IPS DF 4.7 (cell line): Measurements from ENCODE around the gene AGTR1.
"Not testable (repeated sequence)": the region's sequence is repeated elsewhere in the genome, so short reads cannot be mapped to it uniquely, and the experiment has no call there.

Experiments used
- DNase-seq: peaks from one replicate; pipeline ENCODE4 v3.0.0-alpha.2; 2013; ENCODE audit warnings: low spot score; ENCODE audit errors: extremely low read depth

The AGTR1 gene

GRCh38 chr3:148718982-148719862, 21.5 kb downstream of the AGTR1 start:
- no peak for DNase-seq

- DNase-seq, result no peak
Observed at GRCh38 chr3:148720873-148721272, 23.2 kb downstream of the AGTR1 start.

GRCh38 chr3:148723631-148724030, 25.9 kb downstream of the AGTR1 start:
- DNase-seq, result no peak

DNA sequence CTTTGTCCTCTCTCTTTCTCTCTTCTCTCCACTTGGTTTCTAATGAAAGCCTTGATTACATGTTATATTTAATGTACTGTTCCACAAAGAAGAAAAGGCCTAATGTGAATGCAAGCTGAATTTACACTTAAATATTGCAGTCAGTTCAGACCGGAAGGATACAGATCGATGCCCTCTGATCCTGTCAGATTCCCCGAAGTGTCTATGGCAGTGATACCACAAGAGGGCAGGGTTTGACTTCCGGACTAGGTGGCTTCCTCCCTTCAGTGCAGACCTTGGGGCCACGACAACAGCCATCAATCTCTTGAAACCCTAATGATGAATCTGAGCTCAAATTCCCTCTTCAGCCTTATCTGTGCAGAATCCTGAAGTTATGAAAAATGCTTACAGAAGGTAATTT, 29.5 kb downstream of the AGTR1 start:
- DNase-seq, result peak; percentile 19

- no peak for DNase-seq
Observed at GRCh38 chr3:148728753-148729152, 31.1 kb downstream of the AGTR1 start.

GRCh38 chr3:148729476-148730055, 31.9 kb downstream of the AGTR1 start:
- DNase-seq, result no peak

GRCh38 chr3:148730676-148731075, 33.0 kb downstream of the AGTR1 start:
- no peak for DNase-seq

- DNase-seq, result no peak
Observed at GRCh38 chr3:148735597-148735996, 37.9 kb downstream of the AGTR1 start.

- DNase-seq, result no peak
Observed at GRCh38 chr3:148736086-148736485, 38.4 kb downstream of the AGTR1 start.

DNA sequence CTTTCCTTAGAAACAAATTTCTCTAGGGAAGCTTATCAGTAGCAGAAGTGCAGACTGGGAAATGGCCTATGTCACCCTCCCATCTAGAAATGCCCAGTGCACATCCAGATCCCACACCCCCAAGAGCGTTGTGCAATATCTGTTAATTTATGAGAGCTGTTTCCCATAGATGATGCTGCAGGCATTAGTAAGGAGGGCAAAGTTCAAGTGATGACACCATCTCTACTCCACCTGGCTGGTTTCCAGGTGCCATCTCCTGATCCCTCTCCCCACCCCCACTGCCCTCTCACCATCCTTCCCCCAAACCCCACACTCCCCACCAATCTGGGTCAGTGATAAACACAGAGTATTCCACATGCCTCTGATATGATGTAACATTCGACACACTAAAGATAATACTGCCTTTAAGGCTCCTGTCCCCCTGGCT, 39.4 kb downstream of the AGTR1 start:
- no peak for DNase-seq

GRCh38 chr3:148739720-148740119, 42.0 kb downstream of the AGTR1 start:
- DNase-seq, result no peak

GRCh38 chr3:148740291-148740690, 42.6 kb downstream of the AGTR1 start:
- DNase-seq, result no peak

- no peak for DNase-seq
Observed at GRCh38 chr3:148741219-148741618, 43.5 kb downstream of the AGTR1 start.

GRCh38 chr3:148742118-148742517, 44.4 kb downstream of the AGTR1 start:
- no peak for DNase-seq

- DNase-seq, result no peak
Observed at GRCh38 chr3:148746053-148746452, 48.4 kb downstream of the AGTR1 start.

DNA sequence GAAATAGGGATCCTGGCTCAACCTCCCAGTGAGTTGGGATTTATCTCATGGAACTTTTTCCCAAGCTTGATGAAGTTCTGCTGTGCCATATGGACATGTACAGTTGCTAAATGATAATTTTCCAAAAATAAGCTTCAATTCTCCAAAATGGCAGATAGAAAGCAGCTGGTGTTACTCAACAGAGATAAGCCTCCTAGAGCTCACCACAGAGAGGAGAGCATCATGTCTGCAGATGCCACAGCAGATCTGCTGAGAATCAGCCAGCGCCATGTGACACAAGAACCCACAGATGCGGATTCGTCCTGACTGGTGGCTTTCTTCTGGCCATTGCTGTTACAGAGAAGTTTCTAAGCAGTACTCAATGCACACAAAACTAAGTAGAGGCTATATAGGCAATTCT, 50.6 kb downstream of the AGTR1 start:
- no peak for DNase-seq

DNA sequence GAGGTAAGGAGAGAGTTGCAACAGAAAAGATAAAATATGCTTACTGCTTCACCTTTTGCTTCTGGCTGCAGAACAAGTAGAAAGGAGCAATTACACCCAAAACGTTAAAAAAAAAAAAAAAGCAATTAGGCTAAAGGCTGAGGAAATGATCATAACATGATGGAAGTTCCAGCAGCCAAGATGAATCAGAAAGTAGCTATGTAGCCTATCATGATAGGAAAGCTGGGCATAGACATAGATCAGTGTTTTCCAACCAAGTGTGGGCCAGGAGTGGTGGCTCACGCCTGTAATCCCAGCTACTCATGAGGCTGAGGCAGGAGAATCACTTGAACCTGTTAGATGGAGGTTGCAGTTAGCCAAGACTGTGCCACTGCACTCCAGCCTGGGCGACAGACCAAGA, 52.6 kb downstream of the AGTR1 start:
- DNase-seq, result no peak

DNA sequence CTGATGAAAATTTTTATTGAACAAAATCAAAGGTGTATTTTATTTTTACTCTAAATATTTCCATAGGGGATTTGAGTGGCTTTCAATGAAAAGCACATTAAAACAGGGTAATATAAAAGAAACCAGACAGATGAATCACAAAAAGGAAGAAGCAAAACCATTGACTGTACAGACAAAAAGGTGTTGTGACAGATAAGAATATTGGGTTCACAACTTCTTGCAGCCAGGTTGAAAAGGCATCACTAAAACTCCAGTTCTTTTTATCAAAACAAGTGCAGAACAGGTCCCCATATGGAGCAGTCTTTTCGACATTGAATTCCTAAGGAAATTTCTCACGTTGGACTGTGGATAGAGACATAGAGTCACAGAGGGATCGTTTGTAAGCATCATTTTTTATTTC, 53.8 kb downstream of the AGTR1 start:
- no peak for DNase-seq

DNA sequence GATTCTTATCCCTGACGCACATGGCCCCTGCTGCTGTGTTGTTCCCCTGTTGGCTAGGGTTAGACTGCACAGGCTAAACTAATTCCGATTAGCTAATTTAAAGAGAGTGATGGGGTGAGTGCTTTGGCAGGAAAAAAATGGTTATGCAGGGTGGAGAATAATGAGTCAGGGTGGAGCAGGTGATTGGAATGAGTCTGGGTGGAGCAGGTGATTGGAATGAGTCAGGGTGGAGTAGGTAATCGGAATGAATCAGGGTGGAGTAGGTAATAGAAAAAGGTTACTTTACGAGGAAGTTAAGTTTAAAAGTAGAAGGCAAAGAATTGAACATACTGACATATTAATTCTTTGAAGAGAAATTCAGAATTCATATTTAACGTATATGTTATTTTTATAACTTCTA, 55.7 kb downstream of the AGTR1 start:
- not testable (repeated sequence) for DNase-seq

DNA sequence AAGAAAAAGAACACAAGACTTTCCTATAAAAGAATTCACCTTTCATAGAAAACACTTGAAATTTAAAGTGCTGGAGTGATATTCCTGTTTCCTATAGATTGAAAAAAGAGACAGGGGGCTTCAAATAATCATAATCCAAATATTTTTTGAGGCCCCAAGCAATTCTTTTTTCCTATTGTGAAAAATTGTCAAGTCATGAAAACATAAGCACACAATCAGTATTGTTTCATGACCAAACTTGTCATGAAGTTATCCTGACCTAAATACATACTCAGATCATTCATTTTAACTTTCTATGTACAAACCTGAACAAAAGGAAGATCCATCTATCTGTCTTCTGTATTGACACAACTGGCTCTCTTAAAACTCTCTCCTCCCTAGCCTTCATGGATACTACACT, 57.9 kb downstream of the AGTR1 start:
- no peak for DNase-seq

DNA sequence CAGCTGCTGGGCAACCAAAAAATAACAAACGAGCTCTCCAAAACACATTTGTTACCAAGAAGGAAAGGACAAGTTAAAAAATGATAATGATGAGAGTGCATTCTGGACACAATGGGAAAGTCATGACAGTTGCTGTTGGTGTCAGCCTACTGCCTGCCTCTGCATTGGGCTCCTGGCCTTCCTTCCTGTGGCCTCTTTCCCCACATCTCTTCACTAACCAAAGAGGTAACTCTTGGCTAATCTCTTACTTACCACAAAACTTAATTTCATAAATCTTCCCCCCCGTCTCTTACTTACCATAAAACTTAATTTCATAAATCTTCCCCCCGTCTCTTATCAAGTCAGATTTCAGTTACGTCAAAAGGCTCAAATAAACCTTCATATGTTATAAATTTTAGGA, 58.6 kb downstream of the AGTR1 start:
- DNase-seq, result no peak

- no peak for DNase-seq
Observed at GRCh38 chr3:148757238-148758215, 59.8 kb downstream of the AGTR1 start.
